ENCODE results near the gene ROM1.

Gene ROM1

DNA sequence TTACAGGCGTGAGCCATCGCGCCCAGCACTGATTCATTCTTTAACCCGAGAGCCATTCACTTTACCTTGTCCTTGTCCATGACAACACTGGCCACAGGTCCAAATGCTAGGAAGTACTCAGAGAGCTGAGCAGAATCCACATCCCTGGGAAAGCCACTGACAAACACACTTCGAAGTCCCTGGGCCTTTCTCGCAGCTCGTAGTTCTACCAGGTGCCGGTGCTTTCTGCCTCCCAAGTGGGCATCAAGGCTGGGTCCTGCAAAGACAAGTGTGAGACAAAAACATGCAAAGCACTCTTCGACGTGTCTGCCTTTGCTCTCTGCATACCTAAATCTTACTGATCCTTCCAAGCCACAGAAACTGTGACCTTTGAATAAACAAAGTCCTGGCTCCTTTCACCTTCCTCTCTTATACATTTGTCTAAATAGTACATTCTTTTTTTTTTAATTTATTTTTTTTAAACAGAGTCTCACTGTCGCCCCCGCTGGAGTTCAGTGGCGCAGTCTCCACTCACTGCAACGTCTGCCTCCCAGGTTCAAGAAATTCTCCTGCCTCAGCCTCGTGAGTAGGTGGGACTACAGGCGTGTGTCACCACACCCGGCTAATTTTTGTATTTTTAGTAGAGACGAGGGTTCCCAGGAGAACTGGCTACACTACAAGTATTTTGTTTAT is 24.0 kb upstream of the ROM1 start:
- ChIA-PET CTCF (no interaction called here), POLR2A (interaction anchor here (0.6 to 1.5 kb wide), 8 partner anchors 14 to 521 kb away, joined by 3 to 5 read pairs (median 3); partner anchors contain the start of genes EEF1G and HNRNPUL2)
- DNase-seq (ENCODE audit: extremely low spot score) = no peak

DNA sequence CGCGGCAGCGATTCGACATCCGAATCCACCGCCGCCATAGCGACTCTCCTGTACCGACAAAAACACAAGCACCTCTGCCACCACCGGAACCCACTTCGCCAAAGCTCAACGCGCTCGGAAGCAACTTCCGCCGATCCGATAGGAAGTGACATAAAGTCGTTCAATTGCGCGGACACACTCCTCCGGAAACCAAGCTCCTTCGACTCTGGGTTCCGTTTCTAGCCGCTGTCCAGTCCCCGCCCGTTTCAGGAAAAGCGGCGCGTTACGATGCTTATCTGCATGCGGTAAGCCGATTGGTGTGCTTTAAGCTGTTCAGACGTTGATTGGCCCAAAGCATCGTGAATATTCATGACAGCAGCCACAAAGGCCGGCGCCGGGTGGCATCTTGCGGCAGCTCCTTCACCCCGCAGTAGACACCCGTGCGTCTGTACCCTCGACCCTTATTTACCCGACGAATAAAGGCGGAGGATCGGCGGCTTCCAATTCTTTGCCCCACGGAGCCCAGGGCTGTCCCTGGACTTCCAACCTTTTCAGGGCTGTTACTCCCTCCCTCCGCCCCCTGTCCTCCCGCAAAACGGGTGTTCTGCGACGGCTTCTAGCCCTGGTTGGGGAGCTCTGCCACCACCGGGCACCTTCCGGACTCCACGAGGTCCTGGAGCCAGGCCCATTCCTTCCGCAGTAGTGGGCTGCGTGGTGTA is 21.5 kb upstream of the ROM1 start, which contains the start of gene TUT1:
TUT1 (minus strand) TSS at position 76 of the 698 bp plus-strand sequence; CDS start at position 38, 38 bp downstream.
- ChIA-PET POLR2A (interaction anchor here (0.7 to 5.8 kb wide), 50 partner anchors 9 to 266 kb away, joined by 3 to 168 read pairs (median 6); partner anchors contain the start of genes AHNAK, B3GAT3, BSCL2 and C11orf98), CTCF (interaction anchor here (0.7 to 2.2 kb wide), 14 partner anchors 9 to 195 kb away, joined by 3 to 16 read pairs (median 3); partner anchors contain the start of gene MTA2)
- peak; percentile 87 for DNase-seq (ENCODE audit: extremely low spot score)
- peak; percentile 77 for TF ChIP-seq ELF4 (IDR thresholded peaks at IDR 0.05)
- TF ChIP-seq, protein P1, sequence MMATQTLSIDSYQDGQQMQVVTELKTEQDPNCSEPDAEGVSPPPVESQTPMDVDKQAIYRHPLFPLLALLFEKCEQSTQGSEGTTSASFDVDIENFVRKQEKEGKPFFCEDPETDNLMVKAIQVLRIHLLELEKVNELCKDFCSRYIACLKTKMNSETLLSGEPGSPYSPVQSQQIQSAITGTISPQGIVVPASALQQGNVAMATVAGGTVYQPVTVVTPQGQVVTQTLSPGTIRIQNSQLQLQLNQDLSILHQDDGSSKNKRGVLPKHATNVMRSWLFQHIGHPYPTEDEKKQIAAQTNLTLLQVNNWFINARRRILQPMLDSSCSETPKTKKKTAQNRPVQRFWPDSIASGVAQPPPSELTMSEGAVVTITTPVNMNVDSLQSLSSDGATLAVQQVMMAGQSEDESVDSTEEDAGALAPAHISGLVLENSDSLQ (IDR thresholded peaks at IDR 0.05) = peak; percentile 90
- no peak for TF ChIP-seq HDGF (IDR thresholded peaks at IDR 0.05; ENCODE audit: borderline replicate concordance)
- TF ChIP-seq NFRKB (IDR thresholded peaks at IDR 0.05) = peak; percentile 56; the same call in 1 of the 2 replicates
- TF ChIP-seq ARNT (IDR thresholded peaks at IDR 0.05) = no peak; the same call in 1 of the 2 replicates
- no peak for TF ChIP-seq TARDBP (IDR thresholded peaks at IDR 0.05)
- TF ChIP-seq SP1 (IDR thresholded peaks at IDR 0.05) = no peak
- TF ChIP-seq FOXM1 (IDR thresholded peaks at IDR 0.05; ENCODE audit: borderline replicate concordance) = no peak
- TF ChIP-seq CTBP1 (IDR thresholded peaks at IDR 0.05; ENCODE audit: borderline replicate concordance) = peak; percentile 96
- peak; percentile 45; the same call in 1 of the 2 replicates for TF ChIP-seq L3MBTL2 (conservative IDR thresholded peaks at IDR 0.05)
- TF ChIP-seq LEF1 (IDR thresholded peaks at IDR 0.05; ENCODE audit: borderline replicate concordance) = no peak
- no peak for TF ChIP-seq FOXA1 (IDR thresholded peaks at IDR 0.05)
- no peak for TF ChIP-seq FOXK2 (IDR thresholded peaks at IDR 0.05)
- TF ChIP-seq ZNF384 (IDR thresholded peaks at IDR 0.05) = no peak
- no peak for TF ChIP-seq SUZ12 (IDR thresholded peaks at IDR 0.05)

More for the DNA sequence above, 24.0 kb upstream of the ROM1 start:
- TF ChIP-seq ZNF384 (IDR thresholded peaks at IDR 0.05) (peak; percentile 79), SP1 (IDR thresholded peaks at IDR 0.05) (no peak), TARDBP (IDR thresholded peaks at IDR 0.05) (no peak)

DNA sequence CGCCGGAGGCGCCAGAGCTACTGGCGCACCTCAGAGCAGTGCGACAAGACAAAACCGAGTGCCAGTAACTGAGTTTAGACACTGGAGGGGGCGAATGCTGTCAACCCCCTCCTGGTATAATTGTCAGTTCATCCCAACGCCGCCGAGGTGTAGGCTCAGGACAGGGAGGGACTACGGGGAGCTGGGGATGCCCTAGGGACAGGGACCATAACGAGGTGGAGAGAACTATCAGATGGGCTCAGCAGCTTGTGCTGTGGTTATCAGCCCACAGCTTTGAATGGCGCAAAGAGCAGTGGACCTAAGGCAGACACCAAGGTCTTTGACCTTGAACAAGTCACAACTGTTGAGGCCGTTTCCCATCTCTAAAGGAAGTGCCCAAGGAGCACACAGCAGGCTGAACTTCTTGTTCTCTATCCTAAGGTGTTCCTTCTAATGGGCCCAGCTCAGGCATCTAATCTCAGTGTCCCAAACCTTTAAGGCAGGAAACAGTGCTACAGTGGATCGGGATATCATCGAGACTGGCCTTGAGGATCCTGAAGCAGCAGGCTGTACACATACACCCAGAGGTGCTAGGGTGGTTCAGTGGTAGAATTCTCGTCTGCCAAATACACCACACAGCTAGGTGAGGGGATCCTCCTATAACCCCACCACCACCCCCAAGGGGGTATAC is 20.8 kb upstream of the ROM1 start:
- TF ChIP-seq BHLHE40 (IDR thresholded peaks at IDR 0.05; ENCODE audit: borderline replicate concordance) (no peak), LEF1 (IDR thresholded peaks at IDR 0.05; ENCODE audit: borderline replicate concordance) (no peak), FOXA1 (IDR thresholded peaks at IDR 0.05) (no peak), L3MBTL2 (conservative IDR thresholded peaks at IDR 0.05) (no peak; the same call in 1 of the 2 replicates), HDGF (IDR thresholded peaks at IDR 0.05; ENCODE audit: borderline replicate concordance) (no peak), CTBP1 (IDR thresholded peaks at IDR 0.05; ENCODE audit: borderline replicate concordance) (no peak), SUZ12 (IDR thresholded peaks at IDR 0.05) (no peak), FOXM1 (IDR thresholded peaks at IDR 0.05; ENCODE audit: borderline replicate concordance) (no peak), ELF4 (IDR thresholded peaks at IDR 0.05) (no peak), SP1 (IDR thresholded peaks at IDR 0.05) (no peak), ARNT (IDR thresholded peaks at IDR 0.05) (no peak), FOXK2 (IDR thresholded peaks at IDR 0.05) (no peak), TARDBP (IDR thresholded peaks at IDR 0.05) (no peak), ZNF384 (IDR thresholded peaks at IDR 0.05) (no peak), NFRKB (IDR thresholded peaks at IDR 0.05) (no peak)
- TF ChIP-seq, protein P1 (IDR thresholded peaks at IDR 0.05) = no peak
- CTCF ChIA-PET = interaction anchor here (0.6 to 2.2 kb wide), 15 partner anchors 9 to 273 kb away, joined by 3 to 16 read pairs (median 3); partner anchors contain the start of gene MTA2
- POLR2A ChIA-PET = interaction anchor here (0.7 to 5.8 kb wide), 48 partner anchors 8 to 289 kb away, joined by 3 to 168 read pairs (median 6); partner anchors contain the start of genes AHNAK, B3GAT3, BSCL2 and C11orf98
- no peak for DNase-seq (ENCODE audit: extremely low spot score)

DNA sequence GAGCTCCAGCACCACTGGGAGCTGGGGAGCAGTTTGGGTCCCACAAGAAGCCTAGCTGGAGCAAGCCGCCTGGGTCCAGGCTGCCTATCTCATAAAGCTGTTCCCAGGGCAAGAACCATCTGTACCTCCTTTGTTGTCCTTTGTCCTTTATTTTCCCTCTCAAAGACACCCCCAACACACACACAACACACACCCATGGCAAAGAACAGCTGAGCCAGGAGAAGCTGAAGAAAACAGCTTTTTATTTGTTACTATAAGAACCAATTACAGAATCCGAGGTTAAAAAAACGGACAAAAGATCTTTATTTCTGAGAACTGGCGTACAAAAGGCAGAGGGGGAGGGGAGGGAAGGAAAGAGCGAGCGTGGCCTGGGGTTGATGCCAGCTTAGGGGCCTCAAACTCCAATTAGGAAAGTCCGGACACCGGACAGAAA is 20.1 kb upstream of the ROM1 start:
- ChIA-PET CTCF (interaction anchor here (0.6 to 2.2 kb wide), 5 partner anchors 9 to 273 kb away, joined by 3 to 16 read pairs (median 3); partner anchors contain the start of gene MTA2), POLR2A (interaction anchor here (0.9 to 5.8 kb wide), 18 partner anchors 8 to 289 kb away, joined by 3 to 168 read pairs (median 19); partner anchors contain the start of genes B3GAT3, C11orf98, CSKMT and EEF1G)
- DNase-seq (ENCODE audit: extremely low spot score) = no peak

More for the DNA sequence above, 20.1 kb upstream of the ROM1 start:
- no peak for TF ChIP-seq SUZ12 (IDR thresholded peaks at IDR 0.05)
- no peak for TF ChIP-seq L3MBTL2 (conservative IDR thresholded peaks at IDR 0.05)
- no peak for TF ChIP-seq FOXK2 (IDR thresholded peaks at IDR 0.05)
- TF ChIP-seq TARDBP (IDR thresholded peaks at IDR 0.05) = no peak
- TF ChIP-seq NFRKB (IDR thresholded peaks at IDR 0.05) = no peak
- TF ChIP-seq, protein P1 (IDR thresholded peaks at IDR 0.05) = no peak
- TF ChIP-seq ZNF384 (IDR thresholded peaks at IDR 0.05) = no peak
- no peak for TF ChIP-seq FOXM1 (IDR thresholded peaks at IDR 0.05; ENCODE audit: borderline replicate concordance)
- no peak for TF ChIP-seq CTBP1 (IDR thresholded peaks at IDR 0.05; ENCODE audit: borderline replicate concordance)
- no peak for TF ChIP-seq ARNT (IDR thresholded peaks at IDR 0.05)
- no peak for TF ChIP-seq LEF1 (IDR thresholded peaks at IDR 0.05; ENCODE audit: borderline replicate concordance)
- TF ChIP-seq FOXA1 (IDR thresholded peaks at IDR 0.05) = no peak
- TF ChIP-seq SP1 (IDR thresholded peaks at IDR 0.05) = no peak
- no peak for TF ChIP-seq HDGF (IDR thresholded peaks at IDR 0.05; ENCODE audit: borderline replicate concordance)
- TF ChIP-seq ELF4 (IDR thresholded peaks at IDR 0.05) = no peak
- TF ChIP-seq BHLHE40 (IDR thresholded peaks at IDR 0.05; ENCODE audit: borderline replicate concordance) = no peak
